ENCODE measurements around the gene TXLNB.

Gene TXLNB

GRCh38 chr6:139198529-139199288, 93.1 kb downstream of the TXLNB start:
- Histone ChIP-seq H3K27ac (no peak overlapping the region), H3K4me3 (no peak overlapping the region)
- no peak for DNase-seq (ENCODE audit: low spot score)
- no peak for TF ChIP-seq CTCF (IDR thresholded peaks at IDR 0.05)

GRCh38 chr6:139194740-139195139, 97.1 kb downstream of the TXLNB start:
- Histone ChIP-seq H3K27ac (no peak overlapping the region), H3K4me3 (no peak overlapping the region)
- no peak for DNase-seq (ENCODE audit: low spot score)
- TF ChIP-seq CTCF (IDR thresholded peaks at IDR 0.05) = no peak
